ES-I3 (cell line): ENCODE data around the gene TUBGCP2.

ENCODE experiments used
- H3K36me3 ChIP-seq: 2 replicates; pipeline ENCODE4 v1.6.1; 2013; ENCODE audit warnings: mild to moderate bottlenecking, low read length, control low read depth, moderate library complexity; ENCODE audit not compliant: insufficient read depth
- H3K4me1 ChIP-seq: 2 replicates; pipeline ENCODE4 v1.6.1; 2013; ENCODE audit warnings: mild to moderate bottlenecking, control low read depth, low read length; ENCODE audit not compliant: insufficient read depth
- H3K9ac ChIP-seq: 2 replicates; pipeline ENCODE4 v1.6.1; 2013; ENCODE audit warnings: low read depth, mild to moderate bottlenecking, low read length, moderate library complexity
- H3K9me3 ChIP-seq: 2 replicates; pipeline ENCODE4 v1.6.1; 2013; ENCODE audit warnings: mild to moderate bottlenecking, low read length, moderate library complexity; ENCODE audit not compliant: control insufficient read depth, insufficient read depth

The TUBGCP2 gene

GRCh38 chr10:133308421-133309099, at the start of gene TUBGCP2, which contains the start of gene ZNF511:
TSS of gene TUBGCP2 (minus strand) at chr10:133308872. CDS start at chr10:133302941, 5,931 bp downstream.
TSS of gene ZNF511 (plus strand) at chr10:133308914. CDS start at chr10:133308944, 30 bp downstream.
- peaks cover 8% of the 10 kb centered on the region; the same call in 1 of the 2 replicates for H3K4me1 ChIP-seq

GRCh38 chr10:133357285-133358161, 48.9 kb upstream of the TUBGCP2 start, which contains the start of gene FUOM:
TSS of gene FUOM (minus strand) at chr10:133358019. CDS start at chr10:133358007, 12 bp downstream.
- H3K9ac ChIP-seq: peak within 1 kb of the TSS; percentile 91
- H3K36me3 ChIP-seq: no peaks in the 10 kb centered on the region
- H3K4me1 ChIP-seq: no peaks in the 10 kb centered on the region
- H3K9me3 ChIP-seq: no peaks in the 10 kb centered on the region

More at GRCh38 chr10:133308421-133309099, at the start of gene TUBGCP2, which contains the start of gene ZNF511:
- no peaks in the 10 kb centered on the region for H3K9me3 ChIP-seq
- no peaks in the 10 kb centered on the region for H3K36me3 ChIP-seq
- H3K9ac ChIP-seq: peak within 1 kb of the TSS; percentile 100

- peak overlapping the region; percentile 91 for H3K9ac ChIP-seq
- H3K9me3 ChIP-seq: no peaks in the 10 kb centered on the region
- H3K36me3 ChIP-seq: no peaks in the 10 kb centered on the region
- H3K4me1 ChIP-seq: no peaks in the 10 kb centered on the region; the same call in 1 of the 2 replicates
Measured at GRCh38 chr10:133356549-133357284, 48.0 kb upstream of the TUBGCP2 start.

GRCh38 chr10:133355991-133356390, 47.3 kb upstream of the TUBGCP2 start:
- H3K9me3 ChIP-seq: no peaks in the 10 kb centered on the region
- H3K9ac ChIP-seq: no peak overlapping the region
- no peaks in the 10 kb centered on the region for H3K36me3 ChIP-seq
- no peaks in the 10 kb centered on the region; the same call in 1 of the 2 replicates for H3K4me1 ChIP-seq

GRCh38 chr10:133355266-133355665, 46.6 kb upstream of the TUBGCP2 start:
- H3K36me3 ChIP-seq: no peaks in the 10 kb centered on the region
- no peak overlapping the region for H3K9ac ChIP-seq
- H3K4me1 ChIP-seq: no peaks in the 10 kb centered on the region; the same call in 1 of the 2 replicates
- no peaks in the 10 kb centered on the region for H3K9me3 ChIP-seq

GRCh38 chr10:133354672-133355240, 46.1 kb upstream of the TUBGCP2 start:
- no peak overlapping the region for H3K9ac ChIP-seq
- H3K4me1 ChIP-seq: no peaks in the 10 kb centered on the region; the same call in 1 of the 2 replicates
- no peaks in the 10 kb centered on the region for H3K36me3 ChIP-seq
- H3K9me3 ChIP-seq: no peaks in the 10 kb centered on the region

GRCh38 chr10:133353988-133354605, 45.4 kb upstream of the TUBGCP2 start:
- no peak overlapping the region for H3K9ac ChIP-seq
- H3K36me3 ChIP-seq: no peaks in the 10 kb centered on the region
- no peaks in the 10 kb centered on the region; the same call in 1 of the 2 replicates for H3K4me1 ChIP-seq
- no peaks in the 10 kb centered on the region for H3K9me3 ChIP-seq

- H3K36me3 ChIP-seq: no peaks in the 10 kb centered on the region
- no peaks in the 10 kb centered on the region; the same call in 1 of the 2 replicates for H3K4me1 ChIP-seq
- no peak overlapping the region for H3K9ac ChIP-seq
- H3K9me3 ChIP-seq: no peaks in the 10 kb centered on the region
Measured at GRCh38 chr10:133353202-133353959, 44.7 kb upstream of the TUBGCP2 start.

GRCh38 chr10:133351408-133352318, 43.0 kb upstream of the TUBGCP2 start:
- Histone ChIP-seq H3K9me3 (no peaks in the 10 kb centered on the region), H3K36me3 (no peaks in the 10 kb centered on the region), H3K9ac (no peak overlapping the region), H3K4me1 (peaks cover 3% of the 10 kb centered on the region; the same call in 1 of the 2 replicates)

GRCh38 chr10:133350950-133351329, 42.3 kb upstream of the TUBGCP2 start:
- Histone ChIP-seq H3K36me3 (no peaks in the 10 kb centered on the region), H3K4me1 (peaks cover 3% of the 10 kb centered on the region; the same call in 1 of the 2 replicates), H3K9ac (no peak overlapping the region), H3K9me3 (no peaks in the 10 kb centered on the region)

- Histone ChIP-seq H3K4me1 (peaks cover 3% of the 10 kb centered on the region; the same call in 1 of the 2 replicates), H3K9ac (no peak overlapping the region), H3K9me3 (no peaks in the 10 kb centered on the region), H3K36me3 (no peaks in the 10 kb centered on the region)
Measured at GRCh38 chr10:133350283-133350949, 41.7 kb upstream of the TUBGCP2 start.
